Activated CD4-positive, alpha-beta memory T cell treated with anti-CD3 and anti-CD28 coated beads for 36 hours (primary cell): ENCODE measurements around the gene KPNA2. TPM values are rescaled to one million over a fixed set of nuclear protein-coding genes. Genes with fewer than 3 reads are reported as not detected.
A peak's percentile ranks its signal among the peaks of the same experiment; 100 is the strongest.
"Not testable (repeated sequence)": the region's sequence is repeated elsewhere in the genome, so short reads cannot be mapped to it uniquely, and the experiment has no call there.

Experiments used
- CTCF ChIA-PET: fragments of 350-600 bp; sonication (Branson Sonifier 250); formaldehyde crosslinking; loops from one replicate; lab custom pipeline; 2021; ENCODE audit warnings: antibody characterized with exemption, inconsistent platforms; lab: Charles Lee
- POLR2A ChIA-PET: fragments of 350-600 bp; sonication (Branson Sonifier 250); formaldehyde crosslinking; loops from one replicate; lab custom pipeline; 2021; ENCODE audit warnings: antibody characterized with exemption; lab: Charles Lee
- DNase-seq: peaks from one replicate; pipeline ENCODE4 v3.0.0-alpha.2; 2020
- H3K27ac Mint-ChIP-seq: one replicate; pipeline ENCODE4 v1.8.0; 2021; ENCODE audit warnings: mixed read lengths
- H3K27me3 Mint-ChIP-seq: one replicate; pipeline ENCODE4 v1.8.0; 2021; ENCODE audit warnings: mixed read lengths
- H3K36me3 Mint-ChIP-seq: one replicate; pipeline ENCODE4 v1.8.0; 2021; ENCODE audit warnings: mixed read lengths
- H3K4me1 Mint-ChIP-seq: one replicate; pipeline ENCODE4 v1.8.0; 2021; ENCODE audit warnings: low read depth, mixed read lengths
- H3K4me3 Mint-ChIP-seq: one replicate; pipeline ENCODE4 v1.8.0; 2021; ENCODE audit warnings: mild to moderate bottlenecking, mixed read lengths
- H3K9me3 Mint-ChIP-seq: one replicate; pipeline ENCODE4 v1.8.0; 2021; ENCODE audit warnings: mixed read lengths
- intact Hi-C: fragments of 100-400 bp; cut with micrococcal nuclease; formaldehyde crosslinking; loops from one replicate; pipeline ENCODE4 v1.15.1; 2023
- total RNA-seq, 2 experiments: library from RNA; stranded (reverse); gene quantifications; one replicate each; pipeline ENCODE4 v1.2.3, GENCODE V29; 2021

The KPNA2 gene
- total RNA-seq, 2 experiments from 2014 or later, result 225 to 229 TPM

DNA sequence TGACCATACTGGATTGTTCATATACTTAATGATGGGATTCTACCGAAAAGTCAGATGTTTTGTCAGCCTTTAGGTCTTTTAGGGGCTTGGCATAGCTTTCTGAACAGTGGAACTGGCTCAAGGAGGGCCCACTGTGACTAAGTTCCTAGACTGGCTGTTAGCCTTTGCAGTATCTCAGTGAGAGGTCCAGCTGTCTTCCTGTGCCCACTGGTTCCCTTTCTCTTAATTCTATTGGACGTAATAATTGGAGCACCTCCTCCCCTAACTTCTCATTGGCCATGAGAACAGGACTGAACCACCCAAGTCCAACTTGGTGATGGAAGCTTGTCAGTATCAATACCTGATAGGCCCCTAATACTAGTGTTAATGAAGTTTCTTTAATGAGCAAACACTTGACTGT, 13.5 kb downstream of the KPNA2 start:
- no peaks in the 10 kb centered on the region for H3K27me3 Mint-ChIP-seq
- intact Hi-C loops, result no loop called here
- H3K4me3 Mint-ChIP-seq, result no peak overlapping the region
- ChIA-PET POLR2A (interaction anchor here (0.6 kb wide), 1 partner anchor 12 kb away, joined by 3 read pairs; no protein-coding TSS in a partner anchor), CTCF (no interaction called here)
- H3K9me3 Mint-ChIP-seq, result no peaks in the 10 kb centered on the region
- no peak overlapping the region for H3K27ac Mint-ChIP-seq
- peaks cover 23% of the 10 kb centered on the region for H3K36me3 Mint-ChIP-seq
- no peaks in the 10 kb centered on the region for H3K4me1 Mint-ChIP-seq
- no peak for DNase-seq

DNA sequence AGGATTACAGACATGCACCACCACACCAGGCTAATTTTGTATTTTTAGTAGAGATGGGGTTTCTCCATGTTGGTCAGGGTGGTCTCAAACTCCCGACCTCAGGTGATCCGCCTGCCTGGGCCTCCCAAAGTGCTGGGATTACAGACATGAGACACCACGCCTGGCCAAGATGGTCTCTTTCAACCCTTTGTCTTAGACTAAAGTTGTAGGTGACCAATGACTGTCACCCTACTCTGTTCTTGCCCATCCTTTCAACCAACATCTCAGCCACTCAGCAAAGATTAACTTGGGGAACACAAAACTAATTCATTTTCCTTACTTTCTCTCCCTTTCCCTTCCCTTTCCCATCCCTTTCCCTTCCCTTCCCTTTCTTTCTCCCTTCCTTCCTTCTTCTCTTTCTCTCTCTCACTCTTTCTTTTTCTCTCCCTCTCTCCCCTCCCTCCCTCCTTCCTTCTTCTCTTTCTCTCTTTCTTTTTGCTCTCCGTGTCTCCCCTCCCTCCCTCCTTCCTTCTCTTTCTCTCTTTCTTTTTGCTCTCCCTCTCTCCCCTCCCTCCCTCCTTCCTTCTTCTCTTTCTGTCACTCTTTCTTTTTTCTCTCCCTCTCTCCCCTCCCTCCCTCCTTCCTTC, 14.4 kb downstream of the KPNA2 start:
- intact Hi-C loops, H3K9me3 Mint-ChIP-seq, H3K4me3 Mint-ChIP-seq, H3K27me3 Mint-ChIP-seq, H3K4me1 Mint-ChIP-seq, H3K27ac Mint-ChIP-seq, CTCF ChIA-PET, DNase-seq: not testable (repeated sequence)
- peaks cover 15% of the 10 kb centered on the region for H3K36me3 Mint-ChIP-seq
- POLR2A ChIA-PET, result interaction anchor here (0.6 kb wide), 1 partner anchor 13 kb away, joined by 3 read pairs; no protein-coding TSS in a partner anchor

DNA sequence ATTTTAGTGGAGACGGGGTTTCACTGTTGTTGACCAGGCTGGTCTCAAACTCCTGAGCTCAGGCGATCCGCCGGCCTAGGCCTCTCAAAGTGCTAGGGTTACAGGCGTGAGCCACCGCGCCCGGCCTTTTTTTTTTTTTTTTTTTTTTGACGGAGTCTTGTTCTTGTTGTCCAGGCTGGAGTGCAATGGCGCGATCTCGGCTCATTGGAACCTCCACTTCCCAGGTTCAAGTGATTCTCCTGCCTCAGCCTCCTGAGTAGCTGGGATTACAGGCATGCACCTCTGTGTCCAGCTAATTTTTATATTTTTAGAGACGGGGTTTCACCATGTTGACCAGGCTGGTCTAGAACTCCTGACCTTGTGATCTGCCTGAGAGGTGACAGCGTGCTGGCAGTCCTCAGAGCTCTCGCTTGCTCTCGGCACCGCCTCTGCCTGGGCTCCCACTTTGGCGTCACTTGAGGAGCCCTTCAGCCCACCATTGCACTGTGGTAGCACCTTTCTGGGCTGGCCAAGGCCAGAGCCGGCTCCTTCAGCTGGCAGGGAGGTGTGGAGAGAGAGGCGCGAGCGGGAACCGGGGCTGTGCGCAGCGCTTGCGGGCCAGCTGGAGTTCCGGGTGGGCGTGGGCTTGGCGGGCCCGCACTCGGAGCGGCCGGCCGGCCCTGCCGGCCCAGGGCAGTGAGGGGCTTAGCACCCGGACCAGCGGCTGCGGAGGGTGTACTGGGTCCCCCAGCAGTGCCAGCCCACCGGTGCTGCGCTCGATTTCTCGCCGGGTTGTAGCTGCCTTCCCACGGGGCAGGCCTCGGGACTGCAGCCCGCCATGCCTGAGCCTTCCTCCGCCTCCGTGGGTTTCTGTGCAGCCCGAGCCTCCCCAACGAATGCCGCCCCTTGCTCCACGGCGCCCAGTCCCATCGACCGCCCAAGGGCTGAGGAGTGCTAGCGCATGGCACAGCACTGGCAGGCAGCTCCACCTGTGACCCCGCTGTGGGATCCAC, 16.1 kb downstream of the KPNA2 start:
- H3K4me3 Mint-ChIP-seq, CTCF ChIA-PET, H3K27ac Mint-ChIP-seq, H3K4me1 Mint-ChIP-seq, DNase-seq, H3K27me3 Mint-ChIP-seq, H3K9me3 Mint-ChIP-seq, POLR2A ChIA-PET, intact Hi-C loops, H3K36me3 Mint-ChIP-seq: not testable (repeated sequence)

DNA sequence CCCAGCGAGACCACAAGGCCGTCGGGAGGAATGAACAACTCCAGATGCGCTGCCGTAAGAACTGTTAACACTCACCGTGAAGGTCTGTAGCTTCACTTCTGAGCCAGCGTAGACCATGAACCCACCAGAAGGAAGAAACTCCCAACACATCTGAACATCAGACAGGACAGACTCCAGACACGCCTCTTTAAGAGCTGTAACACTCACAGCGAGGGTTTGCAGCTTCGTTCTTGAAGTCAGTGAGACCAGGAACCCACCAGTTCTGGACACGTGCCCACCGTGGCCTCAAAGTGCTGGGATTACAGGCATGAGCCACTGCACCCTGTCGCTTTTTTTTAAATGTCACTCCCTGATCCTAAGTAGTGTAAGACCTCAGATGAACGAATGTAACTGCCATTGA, 17.3 kb downstream of the KPNA2 start:
- intact Hi-C loops, result no loop called here
- POLR2A ChIA-PET, result no interaction called here
- Mint-ChIP-seq H3K9me3 (no peaks in the 10 kb centered on the region), H3K27me3 (no peaks in the 10 kb centered on the region), H3K36me3 (peaks cover 1% of the 10 kb centered on the region), H3K27ac (no peak overlapping the region), H3K4me3 (no peak overlapping the region), H3K4me1 (peaks cover 2% of the 10 kb centered on the region)
- CTCF ChIA-PET, result no interaction called here
- DNase-seq, result no peak

DNA sequence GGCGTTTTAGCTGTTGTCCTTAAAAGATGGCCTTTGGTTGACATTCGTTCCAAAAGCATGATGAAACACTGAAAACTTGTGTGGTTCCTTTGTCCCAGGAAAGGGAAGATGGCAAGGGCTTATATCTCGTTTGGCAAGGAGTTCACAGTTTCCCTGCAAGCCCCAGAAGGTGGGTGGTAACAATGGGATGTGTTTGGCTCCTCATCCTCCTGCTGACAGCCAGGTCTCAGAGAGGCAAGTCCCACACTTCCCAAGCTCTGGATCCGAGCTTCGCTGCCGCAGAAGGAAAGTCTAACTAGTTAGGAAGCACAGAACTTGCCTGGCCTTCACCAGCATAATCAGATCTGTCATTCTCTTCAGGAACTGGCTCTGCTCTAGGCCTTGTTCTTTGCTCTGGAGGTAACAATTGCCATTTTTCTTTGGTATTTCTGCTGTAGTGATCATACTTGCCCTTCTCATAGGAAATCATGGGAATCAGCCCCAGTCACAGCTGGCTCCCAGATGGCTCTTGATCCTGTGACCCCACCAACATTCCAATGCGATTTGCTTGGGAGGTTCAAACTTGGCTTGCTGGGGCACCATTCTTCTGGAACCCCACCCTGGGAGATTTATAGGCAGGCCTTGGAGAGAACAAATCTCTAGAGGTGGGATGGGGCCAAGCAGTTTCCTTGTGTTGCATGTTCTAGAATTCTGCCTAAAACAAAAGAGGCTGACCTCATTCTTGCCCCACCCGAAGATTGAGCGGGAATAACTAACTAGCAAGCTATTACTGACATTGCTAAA, 17.9 kb downstream of the KPNA2 start:
- no peaks in the 10 kb centered on the region for H3K9me3 Mint-ChIP-seq
- ChIA-PET CTCF (no interaction called here), POLR2A (no interaction called here)
- no peaks in the 10 kb centered on the region for H3K36me3 Mint-ChIP-seq
- H3K4me1 Mint-ChIP-seq, result peaks cover 2% of the 10 kb centered on the region
- H3K27me3 Mint-ChIP-seq, result no peaks in the 10 kb centered on the region
- no peak overlapping the region for H3K4me3 Mint-ChIP-seq
- no peak overlapping the region for H3K27ac Mint-ChIP-seq
- intact Hi-C loops, result no loop called here
- DNase-seq, result no peak

DNA sequence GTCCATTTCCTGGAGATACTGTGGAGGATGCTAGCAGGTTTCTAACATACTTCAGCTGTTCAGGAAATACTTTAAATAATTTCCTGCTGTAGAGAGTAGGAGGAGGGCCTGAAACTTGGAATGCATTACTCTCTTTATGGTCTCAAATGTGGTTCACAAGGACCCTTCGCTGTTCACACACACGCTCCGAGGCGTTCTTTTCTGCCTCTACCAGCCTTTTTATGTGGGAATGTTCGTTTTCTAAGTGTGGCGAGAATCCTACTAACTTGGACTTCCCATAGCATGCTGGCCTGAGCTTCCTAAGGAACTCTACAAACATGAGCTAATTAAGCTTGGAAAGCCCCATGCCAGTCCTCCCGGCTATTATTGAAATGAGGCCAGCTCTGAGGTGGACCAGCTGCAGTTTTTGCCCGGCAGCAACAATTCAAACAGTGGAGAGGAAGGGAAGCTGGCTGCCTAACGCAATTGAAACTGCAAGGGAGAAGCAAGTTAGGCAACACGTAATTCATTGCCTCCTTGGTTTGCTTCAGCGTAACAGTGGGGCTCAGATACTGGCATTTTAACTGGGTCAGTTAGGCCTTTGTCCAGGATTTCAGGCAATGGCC, 18.9 kb downstream of the KPNA2 start:
- Mint-ChIP-seq H3K27me3 (no peaks in the 10 kb centered on the region), H3K4me1 (peaks cover 2% of the 10 kb centered on the region), H3K36me3 (no peaks in the 10 kb centered on the region), H3K27ac (no peak overlapping the region), H3K4me3 (no peak overlapping the region), H3K9me3 (no peaks in the 10 kb centered on the region)
- CTCF ChIA-PET, result interaction anchor here (0.6 kb wide), 1 partner anchor 12 kb away, joined by 4 read pairs; no protein-coding TSS in a partner anchor
- POLR2A ChIA-PET, result interaction anchor here (0.6 kb wide), 1 partner anchor 15 kb away, joined by 3 read pairs; no protein-coding TSS in a partner anchor
- no peak for DNase-seq
- intact Hi-C loops, result no loop called here

DNA sequence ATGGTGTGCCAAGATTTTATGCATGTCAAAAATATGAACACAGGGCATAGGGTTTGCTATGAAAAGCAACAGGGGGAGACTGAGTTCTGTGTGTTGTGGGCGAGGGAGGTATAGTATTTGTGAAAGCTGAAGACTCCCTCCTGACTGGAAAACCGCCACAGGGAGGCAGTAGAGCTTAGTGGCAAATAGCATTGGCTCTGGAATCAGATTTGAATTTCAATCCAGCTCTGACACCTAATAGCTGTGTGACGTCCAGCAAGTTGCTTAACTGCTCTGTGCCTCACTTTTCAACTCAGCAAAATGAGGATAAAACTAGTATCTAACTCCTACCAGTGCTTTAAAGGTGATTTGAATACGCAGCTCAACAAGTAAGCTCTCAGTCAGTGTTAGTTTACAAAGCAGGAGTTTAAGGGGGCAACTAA, 22.0 kb downstream of the KPNA2 start:
- H3K9me3 Mint-ChIP-seq, result no peaks in the 10 kb centered on the region
- peaks cover 23% of the 10 kb centered on the region for H3K4me1 Mint-ChIP-seq

DNA sequence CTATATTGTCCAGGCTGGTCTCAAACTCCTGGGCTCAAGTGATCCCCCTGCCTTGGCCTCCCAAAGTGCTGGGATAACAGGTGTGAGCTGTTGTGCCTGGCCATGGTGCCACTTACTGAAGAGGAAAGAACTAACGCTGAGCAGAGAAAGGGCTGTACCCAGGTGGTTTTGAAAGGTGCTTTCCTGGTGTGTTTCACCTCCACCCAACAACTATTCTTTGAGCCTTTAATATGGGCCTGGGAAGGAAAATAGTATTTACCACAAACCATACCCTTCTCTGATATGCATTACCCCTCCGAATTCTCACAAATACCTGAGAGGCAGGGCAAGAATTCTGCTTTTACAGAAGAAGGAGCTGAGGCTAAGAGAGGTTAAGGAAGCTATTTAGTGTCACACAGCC, 24.8 kb downstream of the KPNA2 start:
- Mint-ChIP-seq H3K9me3 (no peaks in the 10 kb centered on the region), H3K4me1 (peaks cover 23% of the 10 kb centered on the region), H3K27ac (no peak overlapping the region), H3K36me3 (no peaks in the 10 kb centered on the region), H3K27me3 (no peaks in the 10 kb centered on the region), H3K4me3 (no peak overlapping the region)
- ChIA-PET CTCF (no interaction called here), POLR2A (no interaction called here)
- DNase-seq, result no peak
- intact Hi-C loops, result no loop called here

More for the DNA sequence above, 22.0 kb downstream of the KPNA2 start:
- no peaks in the 10 kb centered on the region for H3K36me3 Mint-ChIP-seq
- no peak overlapping the region for H3K27ac Mint-ChIP-seq
- POLR2A ChIA-PET, result no interaction called here
- intact Hi-C loops, result loop anchor here (2.0 to 5.0 kb wide), 2 partner anchors 110 to 405 kb away; no protein-coding TSS in a partner anchor
- H3K4me3 Mint-ChIP-seq, result no peak overlapping the region
- DNase-seq, result peak; percentile 68
- CTCF ChIA-PET, result interaction anchor here (0.6 to 2.2 kb wide), 10 partner anchors 103 to 409 kb away, joined by 3 to 9 read pairs (median 4); no protein-coding TSS in a partner anchor
- no peaks in the 10 kb centered on the region for H3K27me3 Mint-ChIP-seq

DNA sequence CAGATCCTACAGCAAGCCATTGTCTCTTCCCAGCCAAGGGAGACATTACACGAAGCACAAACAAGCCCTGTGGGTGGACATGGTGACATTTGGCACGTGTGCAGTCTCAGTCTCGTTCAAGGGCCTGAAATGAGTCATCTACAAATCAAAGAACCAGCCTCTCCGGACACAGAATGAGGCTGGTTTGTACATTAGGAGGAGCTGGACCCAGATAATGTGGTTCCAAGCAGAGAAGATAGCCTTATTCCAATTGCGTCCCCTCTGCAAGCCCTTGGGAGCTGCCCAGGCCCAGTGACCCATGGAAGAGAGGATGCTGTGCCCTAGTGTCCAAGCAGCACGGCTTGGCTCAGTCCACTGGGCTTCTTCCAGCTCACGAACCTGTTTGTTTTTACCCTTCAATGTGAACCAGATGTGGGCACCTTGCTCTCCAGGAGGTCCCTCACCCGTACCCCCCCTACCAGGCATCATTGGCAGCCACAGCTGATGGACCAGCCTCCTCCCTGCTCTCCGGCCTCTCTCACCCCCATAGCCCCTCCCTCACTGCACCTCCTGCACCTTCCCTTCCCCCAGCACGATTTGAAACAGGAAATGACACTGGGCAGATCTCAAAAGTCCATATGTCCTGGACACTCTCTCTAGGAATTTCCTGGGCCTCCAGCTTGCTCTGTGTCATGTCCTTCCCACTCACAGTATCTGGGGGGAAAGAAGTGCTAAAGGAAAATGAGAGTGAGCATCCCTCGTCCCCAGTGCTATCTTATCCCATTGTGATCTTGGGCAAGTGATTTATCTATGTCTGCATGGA, 26.2 kb downstream of the KPNA2 start:
- Mint-ChIP-seq H3K4me1 (peaks cover 23% of the 10 kb centered on the region), H3K9me3 (no peaks in the 10 kb centered on the region), H3K4me3 (no peak overlapping the region), H3K27me3 (no peaks in the 10 kb centered on the region), H3K36me3 (no peaks in the 10 kb centered on the region), H3K27ac (no peak overlapping the region)
- intact Hi-C loops, result no loop called here
- CTCF ChIA-PET, result no interaction called here
- DNase-seq, result no peak
- POLR2A ChIA-PET, result no interaction called here

DNA sequence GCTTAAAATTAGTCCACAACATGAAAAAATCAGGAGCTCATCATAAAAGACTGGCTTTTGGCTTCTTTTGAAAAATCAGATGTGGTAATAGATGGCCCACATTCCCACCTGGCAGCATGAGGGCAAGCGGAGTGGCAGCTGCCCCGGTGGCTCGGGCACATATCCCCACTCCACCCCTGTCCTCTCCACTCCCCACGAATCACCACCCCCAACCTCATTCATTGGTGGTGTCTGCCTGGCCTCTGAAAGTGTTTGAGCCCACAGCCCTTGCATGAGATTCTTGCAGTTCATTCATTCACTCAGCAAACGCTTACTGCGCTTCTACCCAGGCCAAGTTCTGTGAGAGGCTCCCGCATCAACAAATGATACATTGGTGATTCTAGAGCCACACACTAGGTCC, 29.8 kb downstream of the KPNA2 start:
- intact Hi-C loops, H3K36me3 Mint-ChIP-seq, H3K27me3 Mint-ChIP-seq, H3K27ac Mint-ChIP-seq, DNase-seq, H3K4me3 Mint-ChIP-seq, POLR2A ChIA-PET, CTCF ChIA-PET, H3K9me3 Mint-ChIP-seq: not testable (repeated sequence)
- H3K4me1 Mint-ChIP-seq, result peaks cover 12% of the 10 kb centered on the region

DNA sequence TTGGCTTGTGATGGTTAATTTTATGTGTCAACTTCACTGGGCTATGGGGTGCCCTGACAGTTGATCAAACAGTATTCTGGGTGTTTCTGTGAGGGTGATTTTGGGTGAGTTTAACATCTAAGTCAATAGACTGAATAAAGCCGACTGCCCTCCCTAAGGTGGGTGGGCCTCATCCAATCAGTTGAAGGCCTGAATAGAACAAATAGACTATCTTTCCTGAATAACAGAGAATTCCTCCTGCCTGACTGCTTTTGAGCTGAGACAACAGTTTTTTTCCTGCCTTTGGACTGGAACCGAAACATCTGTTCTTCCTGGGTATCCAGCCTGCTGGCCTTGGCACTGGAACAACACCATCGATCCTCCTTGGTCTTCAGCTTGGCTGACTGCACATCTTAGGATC, 33.0 kb downstream of the KPNA2 start:
- H3K4me3 Mint-ChIP-seq, intact Hi-C loops, CTCF ChIA-PET, H3K27me3 Mint-ChIP-seq, H3K27ac Mint-ChIP-seq, H3K36me3 Mint-ChIP-seq, DNase-seq, H3K9me3 Mint-ChIP-seq, H3K4me1 Mint-ChIP-seq, POLR2A ChIA-PET: not testable (repeated sequence)
